GM21515 (cell line): Measurements from ENCODE around the gene RGS16.
A peak's percentile ranks its signal among the peaks of the same experiment; 100 is the strongest.

ENCODE experiments used
- ATAC-seq: cut with Tn5 transposase; IDR thresholded peaks from one replicate; pipeline ENCODE4 v1.9.1; 2021; ENCODE audit not compliant: unreplicated experiment

The RGS16 gene

DNA sequence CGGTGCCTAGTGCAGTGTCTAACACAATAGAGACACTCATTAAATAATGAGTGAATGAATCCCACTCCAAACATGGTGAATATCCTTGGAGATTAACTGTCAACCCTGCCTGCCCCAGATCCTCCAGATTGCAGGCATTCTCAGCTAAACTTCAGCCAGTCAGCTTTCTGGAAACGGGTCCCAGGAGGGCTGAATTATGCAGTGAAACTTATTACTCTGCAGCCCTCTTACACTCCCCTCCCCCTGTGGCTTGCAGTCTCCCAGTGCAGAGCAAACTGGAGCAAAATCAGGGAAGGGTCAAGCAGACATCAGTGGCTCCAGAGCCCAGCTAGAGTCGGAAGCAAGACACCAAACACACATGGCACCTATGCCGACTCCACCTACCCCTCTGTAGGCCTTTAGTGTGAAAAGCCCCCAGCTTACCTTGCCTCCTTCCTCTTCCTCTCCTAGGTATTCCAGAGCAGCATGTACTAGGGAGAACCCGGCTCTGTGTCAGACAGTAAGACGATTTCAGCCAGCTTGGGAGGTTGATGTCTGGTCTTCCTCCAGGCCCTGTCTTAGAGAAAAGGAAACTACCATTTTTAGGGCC is 6.5 kb upstream of the RGS16 start:
- no peak for ATAC-seq

DNA sequence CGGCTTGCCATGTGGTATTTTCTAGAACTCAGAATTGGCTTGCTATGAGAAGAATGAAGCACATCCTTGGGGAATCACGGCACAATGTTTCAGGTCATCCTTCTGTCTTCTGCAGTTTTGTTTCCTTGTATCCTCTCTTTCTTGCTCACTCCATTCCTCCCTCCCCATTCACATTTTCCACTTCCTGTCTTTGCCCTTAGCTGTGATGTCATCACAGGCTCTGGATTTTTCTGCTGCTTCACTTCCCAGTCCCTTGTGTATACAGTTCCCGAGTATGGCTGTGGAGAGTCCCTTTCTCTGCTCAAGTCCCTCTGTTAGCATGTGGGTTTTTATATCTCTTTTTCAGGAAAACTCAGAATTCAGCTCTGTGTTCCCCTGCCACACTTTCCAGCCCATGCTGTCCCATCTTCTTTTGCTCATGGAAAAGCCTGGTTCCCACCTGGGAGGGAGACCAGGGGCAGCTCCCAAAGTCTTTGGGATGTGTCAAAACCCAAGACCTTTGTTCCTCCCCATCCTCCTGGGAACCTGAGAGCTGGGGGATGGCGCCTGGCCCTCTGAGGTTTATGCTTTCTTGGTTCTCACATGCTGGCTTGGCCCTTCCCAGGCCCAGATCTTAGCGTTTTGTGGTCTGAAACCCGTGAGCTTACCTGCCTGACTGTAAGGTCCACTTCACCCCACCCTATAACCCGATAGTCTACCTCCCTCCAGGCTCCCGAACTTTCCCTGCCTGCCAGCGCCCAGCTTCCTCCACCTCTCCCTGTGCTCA is 4.8 kb upstream of the RGS16 start:
- no peak for ATAC-seq

GRCh38 chr1:182608236-182608635 is 4.0 kb upstream of the RGS16 start:
- no peak for ATAC-seq

- no peak for ATAC-seq
Measured at GRCh38 chr1:182607566-182607965, 3.4 kb upstream of the RGS16 start.

DNA sequence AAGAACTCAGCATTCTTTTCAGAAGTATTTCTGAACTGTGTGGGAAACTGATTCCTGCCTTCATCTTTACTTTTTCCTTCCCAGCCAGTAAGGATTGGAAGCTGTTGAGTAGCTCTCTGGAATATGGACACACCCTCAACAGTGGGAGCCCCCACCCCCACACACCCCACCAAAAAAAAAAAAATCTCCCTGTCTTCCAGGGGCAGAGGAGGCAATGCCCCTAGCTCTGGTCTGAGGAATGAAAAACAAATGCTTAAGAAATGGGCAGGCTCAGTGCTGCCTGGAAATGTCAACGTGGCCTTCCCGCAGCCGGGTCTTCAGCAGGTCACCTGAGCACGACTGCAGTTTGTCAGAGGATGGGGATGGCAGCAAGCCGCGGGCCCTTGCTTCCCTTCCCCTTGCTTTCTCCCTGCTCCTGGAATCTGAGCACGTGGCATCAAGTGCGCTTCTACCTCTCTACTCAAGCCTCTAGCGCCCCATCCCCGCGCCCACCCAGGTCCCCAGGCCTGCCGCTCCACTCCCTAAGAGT is 479 bp downstream of the RGS16 start:
- ATAC-seq = no peak

GRCh38 chr1:182602935-182603645 is 1.1 kb downstream of the RGS16 start:
- ATAC-seq = no peak

DNA sequence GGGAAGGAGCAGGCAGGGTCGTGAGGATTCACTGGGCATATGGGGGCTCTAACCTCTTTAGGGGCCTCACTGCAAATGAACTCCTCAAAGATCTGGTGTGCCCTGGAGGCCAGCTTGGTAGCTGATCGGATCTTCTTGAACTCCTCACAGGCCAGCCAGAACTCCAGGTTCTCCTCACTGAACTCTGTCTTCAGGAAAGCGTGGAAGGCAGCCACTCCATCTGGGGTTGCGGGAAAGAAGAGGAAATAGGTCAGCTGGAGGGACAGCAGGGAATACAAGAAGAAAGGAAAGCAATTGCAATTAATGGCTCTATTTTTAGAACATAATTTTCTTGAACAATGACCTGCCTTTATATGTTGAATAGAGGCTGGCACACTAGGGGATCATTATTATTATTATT is 2.3 kb downstream of the RGS16 start:
- ATAC-seq = no peak

GRCh38 chr1:182601416-182601786 is 2.8 kb downstream of the RGS16 start:
- ATAC-seq = no peak

DNA sequence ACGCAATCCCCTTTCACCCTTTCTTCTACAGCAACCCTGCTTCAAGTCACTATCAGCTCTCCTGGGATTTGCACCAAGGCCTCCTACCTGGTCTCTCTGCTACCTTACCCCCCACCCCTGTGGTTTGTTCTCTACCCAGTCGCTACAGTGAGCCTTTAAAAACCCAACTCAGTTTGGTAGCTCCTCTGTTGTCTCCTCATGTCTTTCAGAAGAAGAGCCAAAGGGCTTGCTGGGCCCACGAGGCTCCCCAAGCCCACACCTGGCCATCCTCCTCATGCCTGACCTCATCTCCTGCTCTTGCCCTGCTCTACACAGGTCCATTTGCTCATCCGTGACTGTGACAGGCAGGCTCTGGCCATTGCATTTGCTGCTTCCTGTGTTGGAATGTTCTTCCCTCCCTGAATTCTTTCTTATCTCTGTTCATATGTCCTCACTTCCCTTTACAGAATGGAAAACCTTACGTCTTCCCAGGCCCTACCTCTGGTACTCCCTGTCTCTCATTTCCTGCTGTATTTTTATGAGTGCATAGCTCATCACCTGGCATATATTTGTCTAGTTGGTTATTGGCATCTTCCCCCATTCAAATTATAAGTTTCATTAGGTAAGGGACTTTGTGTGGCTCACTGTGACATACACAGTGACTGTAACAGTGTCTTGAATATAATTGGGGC is 3.3 kb downstream of the RGS16 start:
- ATAC-seq = no peak

GRCh38 chr1:182600036-182600713 is 4.0 kb downstream of the RGS16 start:
- no peak for ATAC-seq

GRCh38 chr1:182599339-182599738 is 4.8 kb downstream of the RGS16 start:
- ATAC-seq = no peak

- ATAC-seq = no peak
Measured at GRCh38 chr1:182598296-182598695, 5.9 kb downstream of the RGS16 start.

DNA sequence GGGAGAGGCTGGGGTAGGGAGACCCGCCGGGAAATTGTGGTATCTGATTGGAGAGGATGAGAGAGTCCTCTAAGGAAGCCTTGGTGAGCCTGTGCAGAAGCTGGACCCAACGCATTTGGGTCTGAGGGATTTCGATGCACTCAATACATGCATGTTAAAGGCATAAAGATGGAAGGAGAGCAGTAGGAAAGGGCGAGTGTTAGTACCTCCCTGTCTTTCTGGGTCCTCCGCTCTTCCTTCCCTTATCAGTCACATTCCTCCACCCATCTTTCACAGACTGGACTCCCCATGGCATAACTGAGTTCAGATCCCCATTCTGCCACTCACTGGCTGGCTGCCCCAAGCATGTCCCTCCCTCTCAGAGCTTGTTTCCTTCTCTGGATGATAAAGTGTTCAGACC is 7.3 kb downstream of the RGS16 start:
- ATAC-seq = no peak

DNA sequence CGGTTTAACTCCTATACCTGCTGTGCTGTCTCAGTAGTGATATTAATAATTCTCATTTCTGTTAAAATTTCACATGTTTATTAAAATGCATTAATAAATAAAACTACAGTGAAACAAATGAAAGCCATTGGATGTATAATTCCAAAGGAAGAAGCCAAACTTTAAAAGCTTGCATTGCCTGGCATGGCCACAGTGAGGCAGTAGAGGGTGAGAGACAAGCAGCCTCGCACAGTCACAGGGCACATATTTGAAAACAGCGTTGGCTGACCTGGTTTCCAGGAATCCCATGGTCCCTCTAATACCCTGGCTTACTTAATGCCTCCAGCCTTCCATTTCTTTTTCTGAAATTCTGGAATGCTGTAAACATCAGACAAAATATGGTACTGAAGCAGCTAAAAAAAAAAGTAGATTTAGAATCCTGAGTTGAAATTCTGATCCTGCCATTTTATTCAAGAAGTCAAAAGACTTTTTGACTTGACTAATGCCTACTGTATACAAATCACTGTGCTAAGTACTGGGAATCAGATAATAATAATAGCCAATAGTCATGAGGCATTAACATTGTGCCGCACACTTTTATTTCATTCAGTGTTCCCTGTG is 8.4 kb downstream of the RGS16 start:
- no peak for ATAC-seq

GRCh38 chr1:182589931-182590330 is 14.3 kb downstream of the RGS16 start:
- ATAC-seq = no peak

DNA sequence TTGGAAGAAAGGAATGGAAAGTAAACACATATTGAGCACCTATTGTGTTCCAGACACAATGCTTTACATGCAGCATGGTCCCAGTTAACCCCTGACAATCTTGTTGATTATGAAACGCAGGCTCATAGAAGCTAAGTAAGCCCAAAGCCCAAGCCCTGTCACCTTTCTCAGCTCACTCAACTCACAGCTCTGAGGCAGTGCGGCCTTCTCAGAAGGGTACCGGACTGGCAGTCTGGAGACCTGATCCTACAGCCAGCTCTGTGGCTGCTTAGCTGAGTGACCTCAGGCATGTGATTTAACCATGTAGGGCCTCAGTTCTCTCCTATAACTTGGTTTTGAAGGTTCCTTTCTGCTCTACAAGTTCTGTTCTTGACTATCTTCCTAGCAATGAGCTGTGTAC is 14.7 kb downstream of the RGS16 start:
- ATAC-seq = no peak

DNA sequence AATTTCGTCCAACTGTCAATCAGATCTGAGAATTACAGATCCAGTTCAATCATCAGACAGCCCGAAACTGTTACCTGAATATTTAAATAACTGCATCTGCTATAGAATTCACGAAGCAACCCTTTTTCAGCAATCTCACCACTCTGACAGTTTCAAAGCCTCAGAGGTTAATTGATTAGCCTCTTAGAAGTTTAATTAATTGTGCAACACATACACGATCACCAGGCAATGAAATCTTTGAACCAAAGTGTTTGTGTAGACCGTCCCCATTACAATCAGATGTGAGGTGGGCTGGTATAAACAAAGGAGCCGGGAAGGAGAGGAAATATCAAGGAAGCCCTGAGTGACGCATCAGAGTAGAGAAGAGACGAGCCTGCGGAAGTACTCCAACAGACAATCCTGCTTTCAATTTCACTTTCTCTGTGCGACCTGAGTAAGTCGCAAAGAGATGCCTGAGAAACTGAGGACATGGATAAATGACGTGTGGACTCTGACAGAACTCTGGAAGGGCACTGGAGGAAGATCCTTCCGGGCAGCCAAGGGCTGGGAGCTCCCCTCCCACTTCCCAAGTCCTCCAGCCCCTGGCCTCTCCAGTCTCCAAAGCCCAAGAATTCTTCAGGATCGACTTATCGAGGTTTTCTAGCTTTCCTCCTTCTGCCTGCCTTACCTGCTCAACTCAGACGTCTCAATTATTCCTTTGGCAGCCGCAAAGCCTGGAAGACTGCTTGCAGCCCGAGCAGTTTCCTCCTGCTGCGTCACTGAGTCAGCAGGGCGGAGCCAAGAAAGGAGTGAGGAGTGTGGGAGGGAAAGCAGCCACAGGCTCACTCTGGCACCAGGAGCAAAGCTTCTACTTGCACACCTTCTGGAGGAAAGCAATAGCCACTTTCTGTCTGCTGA is 15.4 kb downstream of the RGS16 start, which contains the start of gene RNASEL:
Gene RNASEL, minus strand, starts transcription at position 757 of the 897 bp plus-strand sequence. CDS start 2,450 bp downstream, outside the sequence.
- peak; percentile 86 for ATAC-seq

DNA sequence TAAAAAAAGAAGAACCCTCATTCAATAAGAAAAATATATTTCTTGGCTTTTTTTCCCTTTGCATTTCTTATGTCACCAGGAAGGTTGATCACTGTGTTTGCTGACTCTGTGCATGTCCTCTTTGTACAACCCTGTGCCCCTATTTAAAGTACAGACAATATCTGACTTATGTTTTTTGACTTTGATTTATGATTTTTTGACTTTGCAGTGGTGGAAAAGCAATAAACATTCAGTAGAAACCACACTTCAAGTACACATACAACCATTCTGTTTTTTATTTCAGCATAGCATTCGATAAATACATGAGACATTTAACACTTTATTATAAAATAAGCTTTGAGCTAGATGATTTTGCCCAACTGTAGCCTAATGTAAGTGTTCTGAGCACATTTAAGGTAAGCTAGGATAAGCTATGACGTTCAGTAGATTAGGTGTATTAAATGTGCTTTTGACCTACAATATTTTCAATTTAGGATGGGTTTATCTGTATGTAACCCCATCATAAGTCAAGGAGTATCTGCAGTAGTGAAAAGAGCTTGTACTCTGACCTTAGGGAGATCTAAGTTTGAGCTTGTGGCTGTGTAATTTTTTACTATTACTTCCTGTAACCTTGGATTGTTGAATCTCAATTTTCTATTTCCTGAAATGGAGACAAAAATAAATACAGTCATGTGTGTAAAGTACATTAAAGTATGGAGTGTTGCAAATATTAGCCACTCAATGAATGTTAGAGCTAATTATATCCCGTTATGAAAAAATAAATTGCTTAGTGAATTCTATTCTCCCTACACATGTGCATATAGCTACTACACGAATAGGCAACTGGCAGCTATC is 16.3 kb downstream of the RGS16 start:
- peak; percentile 29 for ATAC-seq
